Naive thymus-derived CD8-positive, alpha-beta T cell (primary cell): ENCODE results near the gene ERGIC1. TPM values are rescaled to one million over a fixed set of nuclear protein-coding genes. Genes with fewer than 3 reads are reported as not detected.
"Not testable (repeated sequence)": the region's sequence is repeated elsewhere in the genome, so short reads cannot be mapped to it uniquely, and the experiment has no call there.

Source experiments
- ATAC-seq, 2 donors: fragments of 150-1000 bp; cut with Tn5 transposase in 1 of 2; sonication (Bioruptor Pico), chemical (Tn5 transposase) in 1 of 2; 1 replicate in 1 of 2; 2 replicates in 1 of 2; pipeline ENCODE4 v1.10.0; 2021; ENCODE audit warnings: mild to moderate bottlenecking in 2 of 2, moderate library complexity in 2 of 2
- POLR2A ChIA-PET: fragments of 350-600 bp; sonication (Branson Sonifier 250); formaldehyde crosslinking; loops from one replicate; lab custom pipeline; 2021; ENCODE audit warnings: antibody characterized with exemption; lab: Charles Lee
- DNase-seq, 10 donors: peaks; one replicate each; pipeline versions ENCODE4 v3.0.0 to v3.0.0-alpha.2; 2020 to 2022
- H3K27ac Mint-ChIP-seq, 10 donors: one replicate each; pipeline ENCODE4 v1.8.0; 2020 to 2022; ENCODE audit warnings: mild to moderate bottlenecking in 10 of 10, mixed read lengths in 10 of 10, moderate library complexity in 4 of 10, inconsistent platforms in 1 of 10
- H3K27me3 Mint-ChIP-seq, 5 donors: one replicate each; pipeline ENCODE4 v1.8.0; 2021 to 2022; ENCODE audit warnings: mixed read lengths in 5 of 5
- H3K36me3 Mint-ChIP-seq, 3 donors: one replicate each; pipeline ENCODE4 v1.8.0; 2020 to 2022; ENCODE audit warnings: mixed read lengths in 3 of 3, mild to moderate bottlenecking in 2 of 3, inconsistent platforms in 1 of 3
- H3K4me1 Mint-ChIP-seq, 4 donors: one replicate each; pipeline ENCODE4 v1.8.0; 2021 to 2022; ENCODE audit warnings: mixed read lengths in 4 of 4
- H3K4me3 Mint-ChIP-seq, 10 donors: one replicate each; pipeline ENCODE4 v1.8.0; 2020 to 2022; ENCODE audit warnings: mild to moderate bottlenecking in 10 of 10, mixed read lengths in 10 of 10, moderate library complexity in 6 of 10, inconsistent platforms in 1 of 10
- H3K9me3 Mint-ChIP-seq, 9 donors: one replicate each; pipeline ENCODE4 v1.8.0; 2020 to 2022; ENCODE audit warnings: mixed read lengths in 9 of 9, mild to moderate bottlenecking in 3 of 9, inconsistent platforms in 1 of 9, moderate library complexity in 1 of 9
- polyA plus RNA-seq, 3 donors: library from polyadenylated mRNA; unstranded; fragments of 300-500 nt; fragmentation: Illumina TruSeq; gene quantifications; one replicate each; pipeline ENCODE4 v1.2.3, GENCODE V29; 2021
- total RNA-seq, 8 experiments: library from RNA in 2 of 8; stranded (reverse) in 2 of 8; gene quantifications; one replicate each; pipeline ENCODE4 v1.2.3 and lab custom pipeline; 2021 to 2026

Gene ERGIC1, protein sequence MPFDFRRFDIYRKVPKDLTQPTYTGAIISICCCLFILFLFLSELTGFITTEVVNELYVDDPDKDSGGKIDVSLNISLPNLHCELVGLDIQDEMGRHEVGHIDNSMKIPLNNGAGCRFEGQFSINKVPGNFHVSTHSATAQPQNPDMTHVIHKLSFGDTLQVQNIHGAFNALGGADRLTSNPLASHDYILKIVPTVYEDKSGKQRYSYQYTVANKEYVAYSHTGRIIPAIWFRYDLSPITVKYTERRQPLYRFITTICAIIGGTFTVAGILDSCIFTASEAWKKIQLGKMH
- total RNA-seq = 10 to 100 TPM; 68.0 to 74.4 TPM
- polyA plus RNA-seq = 10 to 100 TPM; 18.4 to 23.8 (median 21.5) TPM
- 52.1 to 98.4 (median 63.9) reads per million in 6 experiments for total RNA-seq (lab: John Stamatoyannopoulos, UW)

DNA sequence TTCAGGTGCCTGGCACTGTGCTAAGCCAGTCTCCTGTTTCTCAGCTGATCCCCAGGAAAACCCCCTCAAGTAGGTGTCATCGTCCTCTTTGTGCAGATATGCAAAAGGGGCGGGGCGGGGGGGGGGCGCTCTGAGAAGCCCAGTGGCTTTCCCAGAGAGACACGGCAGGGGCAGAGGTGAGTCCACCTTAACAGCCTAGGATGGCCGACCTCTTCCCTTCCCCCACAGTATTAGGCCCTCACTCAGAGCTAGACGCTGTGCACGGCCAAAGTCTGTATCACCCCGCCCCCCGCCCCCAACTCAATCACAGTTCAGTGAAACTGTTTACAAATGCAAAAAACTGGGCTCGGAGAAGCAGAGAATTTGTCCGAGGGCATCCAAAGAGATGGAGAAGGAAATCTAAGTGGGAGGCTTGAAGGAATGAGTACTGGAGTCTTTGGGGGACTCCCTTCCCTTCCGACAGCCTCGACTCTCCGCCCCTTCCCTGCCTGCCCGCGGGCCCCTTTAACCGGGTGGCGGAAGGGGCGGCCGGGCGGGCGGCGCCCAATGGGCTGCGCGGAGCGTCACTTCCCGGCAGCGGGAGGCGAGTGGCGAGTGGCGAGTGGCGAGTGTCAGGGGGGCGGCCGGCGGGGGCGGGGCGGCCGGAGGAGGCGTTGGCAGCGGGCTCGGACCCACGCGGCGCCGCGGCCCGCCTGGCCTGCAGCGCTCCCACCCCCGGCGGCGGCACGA is at the start of gene ERGIC1:
Gene ERGIC1, plus strand, starts transcription at position 566 of the 729 bp plus-strand sequence. Its CDS starts 163 bp downstream, at position 729.
- Mint-ChIP-seq H3K9me3 (no peaks in the 10 kb centered on the region), H3K36me3 (no peaks in the 10 kb centered on the region), H3K4me1 (peaks cover 18 to 50% (median 41%) of the 10 kb centered on the region in 4 donors), H3K27ac (peak within 1 kb of the TSS; percentile 90 to 98 (median 96)), H3K4me3 (peak within 1 kb of the TSS; percentile 81 to 94 (median 85)), H3K27me3 (no peaks in the 10 kb centered on the region)
- DNase-seq = peak; percentile 50 to 83 (median 68)
- peak; percentile 69 to 84 for ATAC-seq
- POLR2A ChIA-PET = interaction anchor here (0.5 to 8.2 kb wide), 4 partner anchors 56 to 845 kb away, joined by 3 to 110 read pairs (median 3); partner anchors contain the start of gene DUSP1

DNA sequence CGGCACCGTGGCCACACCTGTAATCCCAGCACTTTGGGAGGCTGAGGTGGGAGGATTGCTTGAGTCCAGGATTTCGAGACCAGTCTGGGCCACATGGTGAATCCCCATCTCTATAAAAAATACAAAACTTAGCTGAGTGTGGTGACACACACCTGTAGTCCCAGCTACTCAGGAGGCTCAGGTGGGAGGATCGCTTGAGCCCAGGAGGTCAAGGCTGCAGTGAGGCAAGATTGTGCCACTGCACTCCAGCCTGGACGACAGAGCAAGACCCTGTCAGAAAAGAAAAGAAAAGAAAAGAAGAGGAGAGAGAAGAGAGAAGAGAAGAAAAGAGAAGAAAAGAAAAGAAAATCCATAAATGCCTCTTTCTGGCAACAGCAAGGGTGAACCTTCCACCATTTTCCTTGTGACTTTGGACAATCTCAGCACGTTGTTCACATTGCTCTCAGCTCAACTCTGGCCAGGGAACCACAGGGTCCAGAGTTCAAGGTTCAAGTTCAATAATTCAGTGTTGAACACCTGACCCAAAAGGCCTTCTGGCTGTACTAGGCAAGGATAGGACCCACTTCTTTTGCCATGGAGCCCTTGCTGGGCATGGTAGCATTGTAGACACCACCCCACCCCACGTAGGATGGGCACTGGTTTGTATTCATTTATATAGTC is 48.5 kb upstream of the ERGIC1 start:
- H3K36me3 Mint-ChIP-seq = peaks cover 0 to 3% (median 0%) of the 10 kb centered on the region in 3 donors
- ATAC-seq = no peak
- H3K4me3 Mint-ChIP-seq = no peak overlapping the region
- peak overlapping the region in 2 of 10 donors; percentile 14 to 59 for H3K27ac Mint-ChIP-seq
- no peaks in the 10 kb centered on the region for H3K9me3 Mint-ChIP-seq
- DNase-seq = no peak
- POLR2A ChIA-PET = interaction anchor here (0.6 kb wide), 1 partner anchor 65 kb away, joined by 3 read pairs; no protein-coding TSS in a partner anchor
- H3K27me3 Mint-ChIP-seq = no peaks in the 10 kb centered on the region
- peaks cover 0 to 7% (median 3%) of the 10 kb centered on the region in 4 donors for H3K4me1 Mint-ChIP-seq

DNA sequence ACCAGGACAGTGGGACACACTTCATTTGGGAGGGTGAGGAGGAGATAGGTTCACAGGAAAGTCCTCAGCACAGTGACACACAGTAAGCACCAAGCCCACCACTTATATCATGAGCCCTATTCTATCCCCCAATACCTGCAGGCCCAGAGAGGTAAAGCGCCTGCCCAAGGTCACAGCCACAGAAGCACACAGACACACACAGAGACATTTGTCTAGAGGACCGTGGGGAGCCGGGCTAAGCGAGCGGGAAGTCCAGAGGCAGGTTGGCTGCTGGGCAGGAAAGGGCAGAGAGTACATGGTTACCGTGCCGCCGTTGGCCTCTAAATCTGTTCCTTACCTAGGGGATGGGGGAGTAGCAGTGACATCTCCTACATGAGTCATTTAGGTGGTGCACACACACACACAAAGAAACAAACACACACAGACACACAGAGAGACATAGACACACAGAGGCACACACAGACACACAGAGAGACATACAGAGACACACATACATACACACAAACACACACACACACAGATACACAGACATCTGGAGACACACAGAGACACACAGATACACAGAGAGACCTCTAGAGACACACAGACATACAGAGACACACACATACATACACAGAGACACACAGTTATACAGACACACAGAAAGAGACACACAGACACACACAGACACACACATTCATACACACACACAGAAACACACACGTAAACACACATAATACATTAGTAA is 47.2 kb upstream of the ERGIC1 start:
- Mint-ChIP-seq H3K27me3 (no peaks in the 10 kb centered on the region), H3K4me3 (no peak overlapping the region), H3K9me3 (no peaks in the 10 kb centered on the region), H3K36me3 (no peaks in the 10 kb centered on the region), H3K27ac (no peak overlapping the region), H3K4me1 (peaks cover 0 to 8% (median 3%) of the 10 kb centered on the region in 4 donors)
- POLR2A ChIA-PET = no interaction called here
- ATAC-seq (no peak), DNase-seq (no peak)

DNA sequence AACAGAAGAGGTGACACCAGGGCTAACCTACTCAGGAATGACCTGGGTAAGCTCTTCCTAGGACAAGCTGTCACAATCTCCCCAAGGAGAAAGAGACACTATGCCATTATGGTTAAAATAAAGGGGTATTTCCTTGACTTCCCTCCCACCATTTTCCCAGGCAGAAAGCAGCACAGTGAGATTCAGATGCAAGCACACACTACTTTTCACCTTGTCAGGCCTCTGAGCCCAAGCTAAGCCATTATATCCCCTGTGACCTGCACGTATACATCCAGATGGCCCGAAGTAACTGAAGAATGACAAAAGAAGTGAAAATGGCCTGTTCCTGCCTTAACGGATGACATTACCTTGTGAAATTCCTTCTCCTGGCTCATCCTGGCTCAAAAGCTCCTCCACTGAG is 46.5 kb upstream of the ERGIC1 start:
- H3K4me1 Mint-ChIP-seq, ATAC-seq, H3K9me3 Mint-ChIP-seq, DNase-seq, H3K4me3 Mint-ChIP-seq, POLR2A ChIA-PET, H3K36me3 Mint-ChIP-seq, H3K27ac Mint-ChIP-seq, H3K27me3 Mint-ChIP-seq: not testable (repeated sequence)

GRCh38 chr5:172788771-172789686 is 45.0 kb upstream of the ERGIC1 start:
- Mint-ChIP-seq H3K27ac (peak overlapping the region in 2 of 10 donors; percentile 27 to 68), H3K36me3 (no peaks in the 10 kb centered on the region), H3K9me3 (no peaks in the 10 kb centered on the region), H3K4me3 (no peak overlapping the region), H3K27me3 (no peaks in the 10 kb centered on the region), H3K4me1 (peaks cover 0 to 14% (median 3%) of the 10 kb centered on the region in 4 donors)
- POLR2A ChIA-PET = interaction anchor here (0.9 to 1.2 kb wide), 2 partner anchors 17 to 18 kb away, joined by 5 read pairs; partner anchors contain the start of gene DUSP1
- ATAC-seq = peak; percentile 44 to 46
- DNase-seq = peak in 1 of 10 donors; percentile 7

GRCh38 chr5:172789687-172790495 is 44.2 kb upstream of the ERGIC1 start:
- Mint-ChIP-seq H3K4me3 (no peak overlapping the region), H3K4me1 (peaks cover 0 to 19% (median 3%) of the 10 kb centered on the region in 4 donors), H3K27me3 (no peaks in the 10 kb centered on the region), H3K9me3 (no peaks in the 10 kb centered on the region), H3K27ac (no peak overlapping the region), H3K36me3 (no peaks in the 10 kb centered on the region)
- ATAC-seq (no peak), DNase-seq (no peak)
- POLR2A ChIA-PET = interaction anchor here (1.2 kb wide), 1 partner anchor 18 kb away, joined by 5 read pairs; no protein-coding TSS in a partner anchor

- no peak overlapping the region for H3K4me3 Mint-ChIP-seq
- peaks cover 0 to 19% (median 3%) of the 10 kb centered on the region in 4 donors for H3K4me1 Mint-ChIP-seq
- no peaks in the 10 kb centered on the region for H3K36me3 Mint-ChIP-seq
- DNase-seq (no peak), ATAC-seq (no peak)
- no peaks in the 10 kb centered on the region for H3K27me3 Mint-ChIP-seq
- POLR2A ChIA-PET = no interaction called here
- H3K27ac Mint-ChIP-seq = peak overlapping the region in 1 of 10 donors; percentile 65
- H3K9me3 Mint-ChIP-seq = no peaks in the 10 kb centered on the region
Measured at GRCh38 chr5:172790496-172790889, 43.6 kb upstream of the ERGIC1 start.

GRCh38 chr5:172791286-172791685 is 42.8 kb upstream of the ERGIC1 start:
- Mint-ChIP-seq H3K27me3 (no peaks in the 10 kb centered on the region), H3K4me3 (no peak overlapping the region), H3K4me1 (peaks cover 0 to 19% (median 3%) of the 10 kb centered on the region in 4 donors), H3K9me3 (no peaks in the 10 kb centered on the region), H3K27ac (no peak overlapping the region), H3K36me3 (no peaks in the 10 kb centered on the region)
- DNase-seq (no peak), ATAC-seq (no peak)
- POLR2A ChIA-PET = interaction anchor here (0.6 kb wide), 1 partner anchor 84 kb away, joined by 3 read pairs; no protein-coding TSS in a partner anchor

DNA sequence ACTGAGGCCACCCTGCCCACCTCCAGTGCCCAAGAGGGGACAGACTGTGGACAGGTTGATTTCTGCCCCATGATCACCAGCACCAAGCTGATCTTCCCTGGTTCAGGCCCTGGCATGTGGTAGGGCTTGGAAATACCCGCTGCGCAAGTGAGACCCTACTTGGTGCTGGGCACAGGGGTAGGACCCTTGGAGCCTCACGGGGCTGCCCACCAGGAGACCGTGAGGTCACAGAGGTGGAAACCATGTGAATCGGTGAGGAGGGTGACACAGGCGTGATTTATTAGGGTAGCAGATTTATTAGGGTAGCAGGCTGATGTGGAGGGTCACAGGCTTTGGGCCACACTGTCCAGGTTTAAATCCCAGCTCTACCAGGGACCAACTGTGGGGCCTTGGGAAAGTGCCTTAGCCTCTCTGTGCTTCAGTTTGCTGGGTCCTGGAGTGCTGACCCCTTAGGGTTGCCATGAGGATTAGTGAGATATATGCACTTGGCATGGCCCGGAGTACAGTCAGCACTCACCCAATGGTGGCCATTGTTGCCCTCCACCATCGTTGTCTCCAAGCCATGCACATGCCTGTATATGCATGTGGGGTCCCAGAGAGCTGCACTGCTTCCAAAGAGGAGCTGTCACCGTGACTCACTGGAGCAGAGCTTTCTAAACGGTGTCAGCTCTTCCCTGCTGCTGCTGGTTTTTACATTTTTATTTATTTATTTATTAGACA is 42.2 kb upstream of the ERGIC1 start:
- POLR2A ChIA-PET = no interaction called here
- DNase-seq (no peak), ATAC-seq (no peak)
- Mint-ChIP-seq H3K9me3 (no peaks in the 10 kb centered on the region), H3K4me1 (peaks cover 0 to 19% (median 3%) of the 10 kb centered on the region in 4 donors), H3K27me3 (no peaks in the 10 kb centered on the region), H3K4me3 (no peak overlapping the region), H3K27ac (peak overlapping the region in 1 of 10 donors; percentile 44), H3K36me3 (no peaks in the 10 kb centered on the region)
